Sigmoid colon (tissue), 7 donors: ENCODE results near the gene COBLL1. TPM values are rescaled to one million over a fixed set of nuclear protein-coding genes. Genes with fewer than 3 reads are reported as not detected.
A peak's percentile ranks its signal among the peaks of the same experiment; 100 is the strongest.

ENCODE experiments used
- DNase-seq: peaks from one replicate; pipeline ENCODE4 v3.0.0-alpha.2; 2019
- H3K27ac ChIP-seq, 4 donors: fragments of 200-600 bp; sonication (generic); one replicate each; pipeline ENCODE4 v1.5.1; 2016 to 2019; ENCODE audit warnings: mild to moderate bottlenecking in 1 of 4
- H3K27me3 ChIP-seq, 3 donors: fragments of 200-600 bp; sonication (generic); one replicate each; pipeline ENCODE4 v1.5.1; 2019; ENCODE audit warnings: mild to moderate bottlenecking in 1 of 3
- H3K36me3 ChIP-seq, 4 donors: fragments of 200-600 bp; sonication (generic); one replicate each; pipeline ENCODE4 v1.5.1; 2016 to 2019
- H3K4me1 ChIP-seq, 4 donors: fragments of 200-600 bp; sonication (generic); one replicate each; pipeline ENCODE4 v1.5.1; 2017 to 2019
- H3K4me3 ChIP-seq, 4 donors: fragments of 200-600 bp; sonication (generic); one replicate each; pipeline ENCODE4 v1.5.1; 2017 to 2019; ENCODE audit warnings: mild to moderate bottlenecking in 2 of 4, moderate library complexity in 1 of 4
- H3K9me3 ChIP-seq, 4 donors: fragments of 200-600 bp in 3 of 4; sonication (generic) in 3 of 4; one replicate each; pipeline versions ENCODE4 v1.5.1 to v1.6.1; 2013 to 2019
- CTCF ChIP-seq, 4 experiments: fragments of 450-650 bp in 3 of 4; fragments of 200-600 bp in 1 of 4; IDR thresholded peaks; one replicate each; pipeline ENCODE4 v1.5.1; 2016 to 2019; ENCODE audit warnings: antibody characterized with exemption in 4 of 4, mild to moderate bottlenecking in 3 of 4, moderate library complexity in 2 of 4
- EP300 ChIP-seq, 4 donors: sonication (generic); formaldehyde crosslinking; IDR thresholded peaks; one replicate each; pipeline ENCODE4 v1.6.1; 2017; ENCODE audit warnings: antibody characterized with exemption in 4 of 4
- POLR2A ChIP-seq, 2 donors: fragments of 450-650 bp; IDR thresholded peaks; one replicate each; pipeline ENCODE4 v1.6.1; 2016; ENCODE audit warnings: antibody characterized with exemption in 2 of 2, mild to moderate bottlenecking in 2 of 2, moderate library complexity in 2 of 2
- POLR2AphosphoS5 ChIP-seq, 4 donors: sonication (generic); formaldehyde crosslinking; IDR thresholded peaks; one replicate each; pipeline ENCODE4 v1.6.1; 2017; ENCODE audit warnings: antibody characterized with exemption in 4 of 4
- WGBS, 2 donors: extraction: QIAGEN DNeasy Blood & Tissue Kit; methylation state at CpG; one replicate each; pipeline ENCODE4 v1.1.7; 2013; 5-methylcytosine and 5-hydroxymethylcytosine counted together
- intact Hi-C: fragments of 100-400 bp; cut with DNase I; formaldehyde crosslinking; loops from one replicate; pipeline ENCODE4 v1.15.1; 2023
- polyA plus RNA-seq, 3 donors: library from polyadenylated mRNA; stranded (reverse); fragments of 200-250 nt; gene quantifications; one replicate each; pipeline ENCODE4 v1.2.3, GENCODE V29; 2013
- total RNA-seq, 4 donors: library from RNA; depleted of rRNA; stranded (reverse); fragments of >200 nt; gene quantifications; one replicate each; pipeline ENCODE4 v1.1.0, GENCODE V29; 2016
- donor health status: healthy with polysubstance abuse.
- donor health status: Bipolar disorder and iron deficiency.
- donor health status: healthy.

The COBLL1 gene
- total and polyA plus RNA-seq, 7 donors, result 3.9 to 22.4 (median 17.6) TPM

GRCh38 chr2:164754157-164755093, 87.2 kb downstream of the COBLL1 start:
- no peaks in the 10 kb centered on the region for H3K9me3 ChIP-seq
- no peak for DNase-seq
- 87 to 91% methylated on average over 10 of the region's 10 CpGs for WGBS, 2 donors
- no peak for TF ChIP-seq EP300 (IDR thresholded peaks at IDR 0.05)
- TF ChIP-seq POLR2AphosphoS5 (IDR thresholded peaks at IDR 0.05), result no peak
- TF ChIP-seq POLR2A (IDR thresholded peaks at IDR 0.05), result no peak
- TF ChIP-seq CTCF (IDR thresholded peaks at IDR 0.05), result no peak
- H3K27me3 ChIP-seq, result no peaks in the 10 kb centered on the region
- no peak overlapping the region for H3K4me3 ChIP-seq
- H3K4me1 ChIP-seq, result peaks cover 0 to 7% (median 7%) of the 10 kb centered on the region in 4 donors
- H3K27ac ChIP-seq, result no peak overlapping the region
- H3K36me3 ChIP-seq, result no peaks in the 10 kb centered on the region
- intact Hi-C loops, result no loop called here

GRCh38 chr2:164752956-164753355, 88.7 kb downstream of the COBLL1 start:
- no peak overlapping the region for H3K4me3 ChIP-seq
- H3K27me3 ChIP-seq, result no peaks in the 10 kb centered on the region
- intact Hi-C loops, result no loop called here
- peaks cover 0 to 8% (median 7%) of the 10 kb centered on the region in 4 donors for H3K4me1 ChIP-seq
- no peaks in the 10 kb centered on the region for H3K36me3 ChIP-seq
- H3K9me3 ChIP-seq, result no peaks in the 10 kb centered on the region
- DNase-seq, result no peak
- H3K27ac ChIP-seq, result no peak overlapping the region
- WGBS, 2 donors, result 97 to 99% methylated on average over 1 of the region's 1 CpG
- no peak for TF ChIP-seq POLR2AphosphoS5 (IDR thresholded peaks at IDR 0.05)
- TF ChIP-seq POLR2A (IDR thresholded peaks at IDR 0.05), result no peak
- TF ChIP-seq EP300 (IDR thresholded peaks at IDR 0.05), result no peak
- no peak for TF ChIP-seq CTCF (IDR thresholded peaks at IDR 0.05)

GRCh38 chr2:164747783-164748433, 93.7 kb downstream of the COBLL1 start:
- no peaks in the 10 kb centered on the region for H3K36me3 ChIP-seq
- DNase-seq, result no peak
- no peaks in the 10 kb centered on the region for H3K27me3 ChIP-seq
- peaks cover 0 to 12% (median 3%) of the 10 kb centered on the region in 4 donors for H3K4me1 ChIP-seq
- no peak overlapping the region for H3K27ac ChIP-seq
- H3K9me3 ChIP-seq, result no peaks in the 10 kb centered on the region
- no peak for TF ChIP-seq CTCF (IDR thresholded peaks at IDR 0.05)
- no peak for TF ChIP-seq EP300 (IDR thresholded peaks at IDR 0.05)
- TF ChIP-seq POLR2AphosphoS5 (IDR thresholded peaks at IDR 0.05), result peak in 2 of 4 donors; percentile 9 to 16
- no peak for TF ChIP-seq POLR2A (IDR thresholded peaks at IDR 0.05)
- WGBS, 2 donors, result 78 to 84% methylated on average over 3 of the region's 3 CpGs
- intact Hi-C loops, result no loop called here
- no peak overlapping the region for H3K4me3 ChIP-seq

GRCh38 chr2:164747140-164747539, 94.5 kb downstream of the COBLL1 start:
- Histone ChIP-seq H3K9me3 (no peaks in the 10 kb centered on the region), H3K4me3 (no peak overlapping the region), H3K36me3 (no peaks in the 10 kb centered on the region), H3K27ac (no peak overlapping the region), H3K27me3 (no peaks in the 10 kb centered on the region), H3K4me1 (peaks cover 0 to 12% (median 4%) of the 10 kb centered on the region in 4 donors)
- DNase-seq, result no peak
- WGBS, 2 donors, result 98% methylated on average over 1 of the region's 1 CpG
- TF ChIP-seq EP300 (IDR thresholded peaks at IDR 0.05) (no peak), POLR2A (IDR thresholded peaks at IDR 0.05) (no peak), POLR2AphosphoS5 (IDR thresholded peaks at IDR 0.05) (no peak), CTCF (IDR thresholded peaks at IDR 0.05) (no peak)
- intact Hi-C loops, result no loop called here
